ENCODE data around the gene FKBP2.

DNA sequence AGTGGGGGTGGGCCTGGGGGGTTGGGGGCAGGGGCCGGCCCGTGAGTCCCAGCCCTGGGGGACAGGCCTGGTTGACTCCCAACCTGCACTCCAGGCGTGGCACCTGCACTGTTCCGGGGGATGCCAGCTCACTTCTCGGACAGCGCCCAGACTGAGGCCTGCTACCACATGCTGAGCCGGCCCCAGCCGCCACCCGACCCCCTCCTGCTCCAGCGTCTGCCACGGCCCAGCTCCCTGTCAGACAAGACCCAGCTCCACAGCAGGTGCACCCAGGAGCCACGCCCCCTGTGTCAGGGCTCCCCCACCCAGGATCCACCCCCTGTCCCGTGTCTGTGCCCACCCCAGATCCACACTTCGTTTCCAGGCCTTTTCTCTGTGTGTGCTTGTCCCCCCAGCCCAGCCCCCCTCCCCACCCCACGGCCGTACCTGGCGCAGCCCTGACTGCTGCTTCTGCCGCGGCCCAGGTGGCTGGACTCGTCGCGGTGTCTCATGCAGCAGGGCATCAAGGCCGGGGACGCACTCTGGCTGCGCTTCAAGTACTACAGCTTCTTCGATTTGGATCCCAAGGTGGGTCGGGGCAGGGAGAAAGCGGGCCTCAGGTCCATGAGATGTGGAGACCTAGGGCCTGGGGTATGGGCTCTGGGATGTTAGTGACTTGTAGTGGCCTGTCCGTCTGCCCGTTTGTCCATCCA, 29.6 kb upstream of the FKBP2 start:
- TF ChIP-seq, protein P1, sequence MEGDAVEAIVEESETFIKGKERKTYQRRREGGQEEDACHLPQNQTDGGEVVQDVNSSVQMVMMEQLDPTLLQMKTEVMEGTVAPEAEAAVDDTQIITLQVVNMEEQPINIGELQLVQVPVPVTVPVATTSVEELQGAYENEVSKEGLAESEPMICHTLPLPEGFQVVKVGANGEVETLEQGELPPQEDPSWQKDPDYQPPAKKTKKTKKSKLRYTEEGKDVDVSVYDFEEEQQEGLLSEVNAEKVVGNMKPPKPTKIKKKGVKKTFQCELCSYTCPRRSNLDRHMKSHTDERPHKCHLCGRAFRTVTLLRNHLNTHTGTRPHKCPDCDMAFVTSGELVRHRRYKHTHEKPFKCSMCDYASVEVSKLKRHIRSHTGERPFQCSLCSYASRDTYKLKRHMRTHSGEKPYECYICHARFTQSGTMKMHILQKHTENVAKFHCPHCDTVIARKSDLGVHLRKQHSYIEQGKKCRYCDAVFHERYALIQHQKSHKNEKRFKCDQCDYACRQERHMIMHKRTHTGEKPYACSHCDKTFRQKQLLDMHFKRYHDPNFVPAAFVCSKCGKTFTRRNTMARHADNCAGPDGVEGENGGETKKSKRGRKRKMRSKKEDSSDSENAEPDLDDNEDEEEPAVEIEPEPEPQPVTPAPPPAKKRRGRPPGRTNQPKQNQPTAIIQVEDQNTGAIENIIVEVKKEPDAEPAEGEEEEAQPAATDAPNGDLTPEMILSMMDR (IDR thresholded peaks at IDR 0.05) = no peak
- TF ChIP-seq POLR2A (IDR thresholded peaks at IDR 0.05) (no peak), POLR2AphosphoS5 (IDR thresholded peaks at IDR 0.05) (no peak)

All from sigmoid colon (tissue), 4 donors.